NCI-H1436 (cell line): ENCODE measurements around the gene ARMS2.

ENCODE experiments used
- DNase-seq: peaks from one replicate; lab custom pipeline; 2025; lab: John Stamatoyannopoulos, UW

The ARMS2 gene

DNA sequence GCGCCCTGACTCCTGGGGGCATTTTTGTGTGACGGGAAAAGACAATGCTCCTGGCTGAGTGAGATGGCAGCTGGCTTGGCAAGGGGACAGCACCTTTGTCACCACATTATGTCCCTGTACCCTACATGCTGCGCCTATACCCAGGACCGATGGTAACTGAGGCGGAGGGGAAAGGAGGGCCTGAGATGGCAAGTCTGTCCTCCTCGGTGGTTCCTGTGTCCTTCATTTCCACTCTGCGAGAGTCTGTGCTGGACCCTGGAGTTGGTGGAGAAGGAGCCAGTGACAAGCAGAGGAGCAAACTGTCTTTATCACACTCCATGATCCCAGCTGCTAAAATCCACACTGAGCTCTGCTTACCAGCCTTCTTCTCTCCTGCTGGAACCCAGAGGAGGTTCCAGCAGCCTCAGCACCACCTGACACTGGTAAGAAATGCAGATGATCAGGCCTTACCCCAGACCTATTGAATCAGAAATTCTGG lies at the start of gene ARMS2:
ARMS2 (plus strand) TSS at position 51 of the 478 bp plus-strand sequence; CDS start at position 126, 75 bp downstream.
- DNase-seq: no peak

GRCh38 chr10:122407375-122408125 lies 46.9 kb upstream of the ARMS2 start:
- no peak for DNase-seq

- DNase-seq: no peak
These were observed 41.1 kb upstream of the ARMS2 start for GRCh38 chr10:122413327-122413726.

- no peak for DNase-seq
These were observed 36.8 kb upstream of the ARMS2 start for GRCh38 chr10:122417667-122418066.

GRCh38 chr10:122419016-122419415 lies 35.4 kb upstream of the ARMS2 start:
- no peak for DNase-seq

DNA sequence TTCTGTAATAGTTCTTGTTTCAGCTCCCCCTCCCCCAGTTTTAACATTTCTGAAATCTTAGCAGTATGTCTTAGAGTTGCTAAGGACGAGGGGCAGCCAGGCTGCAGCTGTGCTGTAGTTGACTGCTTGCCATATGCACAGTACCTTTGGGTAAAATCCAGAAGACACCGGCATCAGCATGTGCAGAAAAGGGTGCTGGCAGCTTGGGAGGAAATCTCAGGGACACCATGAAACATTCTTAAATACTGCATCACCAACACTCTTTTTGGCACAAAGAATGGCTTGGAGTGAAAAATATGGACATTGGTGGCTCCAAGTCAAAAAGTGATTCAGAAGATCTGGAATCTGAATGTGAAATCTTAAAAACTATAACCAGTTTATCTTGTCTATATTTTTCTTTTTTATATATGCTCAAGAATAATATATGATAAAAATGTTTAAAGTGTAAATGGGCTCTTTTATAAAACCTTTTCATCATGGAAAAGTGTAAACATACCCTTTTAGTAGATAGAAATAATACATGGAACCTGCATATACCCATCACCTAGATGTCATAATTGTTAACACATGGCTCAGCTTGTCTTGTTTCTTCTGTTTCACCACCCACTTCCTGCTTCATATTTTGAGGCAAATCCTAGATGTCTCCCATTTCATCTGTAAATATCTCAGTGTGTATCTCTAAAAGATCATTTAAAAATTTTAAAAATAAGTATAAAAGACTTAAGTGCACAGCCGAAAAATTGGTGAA lies 34.4 kb upstream of the ARMS2 start:
- DNase-seq: no peak

DNA sequence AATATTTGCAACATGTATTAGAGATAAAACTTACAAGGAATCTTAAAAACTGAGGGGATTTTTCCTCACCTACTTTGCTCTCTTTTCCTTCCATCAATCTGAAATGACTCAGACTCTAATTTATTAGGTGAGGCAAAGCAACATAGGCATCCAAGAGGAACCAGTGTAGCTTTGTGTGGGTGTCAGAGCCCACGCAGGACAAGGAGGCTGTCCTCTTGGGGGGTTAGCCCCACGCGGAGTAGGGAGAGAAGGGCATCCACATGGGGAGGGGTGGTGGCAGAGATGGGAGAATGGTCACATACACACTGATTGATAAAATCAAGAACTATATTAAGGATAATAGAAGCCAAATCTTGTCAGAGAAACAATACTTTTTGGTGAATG lies 33.8 kb upstream of the ARMS2 start:
- DNase-seq: no peak

GRCh38 chr10:122421054-122421625 lies 33.3 kb upstream of the ARMS2 start:
- no peak for DNase-seq

GRCh38 chr10:122421742-122422141 lies 32.7 kb upstream of the ARMS2 start:
- DNase-seq: no peak

DNA sequence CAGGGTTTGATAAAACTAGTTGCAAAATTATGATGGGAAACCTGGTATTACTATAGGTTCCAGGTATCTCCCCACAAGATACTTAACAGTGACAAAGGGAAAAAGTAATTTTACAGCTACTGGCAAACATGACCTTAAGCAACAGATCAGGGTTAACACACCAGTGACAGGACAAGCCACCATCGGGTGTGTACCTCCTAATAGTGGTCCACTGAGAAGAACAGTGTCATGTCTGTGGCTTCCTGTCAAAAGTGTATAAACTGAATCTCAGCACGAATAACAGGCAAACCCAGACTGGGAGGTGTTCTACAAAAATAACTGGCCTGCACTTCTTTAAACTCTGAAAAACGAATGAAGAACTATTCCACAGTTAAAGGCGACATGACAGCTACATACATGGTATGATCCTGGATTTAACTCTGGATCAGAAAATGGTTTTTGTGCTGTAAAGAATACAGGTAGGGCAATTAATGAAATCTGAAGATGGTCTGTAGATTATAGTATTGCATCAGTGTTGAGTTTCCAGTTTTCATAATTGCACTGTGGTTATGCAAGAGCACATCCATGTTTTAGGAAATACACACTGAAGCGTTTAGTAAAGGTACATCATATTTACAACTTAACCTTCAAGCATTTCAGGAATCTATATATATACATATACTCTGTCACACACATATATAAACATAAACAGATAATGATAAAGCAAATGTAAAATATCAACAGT lies 32.0 kb upstream of the ARMS2 start:
- no peak for DNase-seq

DNA sequence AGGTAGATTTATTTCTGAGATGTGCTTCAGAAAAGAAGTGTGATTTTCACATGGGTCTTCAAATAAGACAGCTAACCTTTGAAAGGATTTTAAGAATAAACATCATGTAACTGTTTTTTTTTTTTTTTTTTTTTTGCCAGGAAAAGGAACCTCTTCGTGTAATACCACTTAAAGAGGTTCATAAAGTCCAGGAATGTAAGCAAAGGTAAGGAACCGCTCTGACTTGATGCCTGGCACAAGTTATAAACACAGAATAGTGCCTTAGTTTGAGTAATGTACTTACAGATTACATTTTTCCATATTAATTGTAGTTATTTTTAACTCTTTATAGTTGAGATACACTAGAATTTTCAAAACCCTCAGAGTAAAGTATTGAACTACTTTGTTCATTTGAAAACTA lies 30.4 kb upstream of the ARMS2 start:
- DNase-seq: no peak

GRCh38 chr10:122426829-122427228 lies 27.6 kb upstream of the ARMS2 start:
- DNase-seq: no peak

GRCh38 chr10:122427280-122427679 lies 27.2 kb upstream of the ARMS2 start:
- DNase-seq: no peak

DNA sequence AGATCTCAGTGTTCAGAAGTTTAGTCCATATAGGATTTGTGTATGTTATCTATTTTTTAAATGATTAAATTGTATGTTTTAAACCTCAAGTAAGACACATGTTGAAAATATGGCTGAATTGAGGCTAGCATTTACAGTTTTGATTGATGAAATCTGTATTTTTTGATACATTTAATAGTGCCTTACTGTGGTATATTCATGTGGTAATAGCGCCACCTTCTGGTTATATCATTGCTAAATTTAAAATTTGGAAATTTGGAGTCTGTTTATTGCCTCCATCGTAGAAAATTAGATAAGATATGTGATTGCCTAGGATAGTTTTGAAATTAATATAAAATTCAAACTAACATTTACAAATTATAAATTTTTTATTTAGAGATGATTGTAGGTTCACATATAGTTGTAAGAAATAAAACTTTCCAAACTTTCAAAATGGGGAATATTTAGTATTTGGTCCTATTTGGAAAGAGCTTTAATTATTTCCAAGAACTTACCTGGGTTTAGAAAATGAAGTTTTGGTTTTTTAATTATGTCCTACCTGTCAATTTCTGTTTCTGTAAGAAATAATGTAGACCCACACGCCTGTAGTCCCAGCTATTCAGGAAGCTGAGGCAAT lies 19.1 kb upstream of the ARMS2 start:
- peak; percentile 64 for DNase-seq

GRCh38 chr10:122441961-122442360 lies 12.5 kb upstream of the ARMS2 start:
- no peak for DNase-seq

DNA sequence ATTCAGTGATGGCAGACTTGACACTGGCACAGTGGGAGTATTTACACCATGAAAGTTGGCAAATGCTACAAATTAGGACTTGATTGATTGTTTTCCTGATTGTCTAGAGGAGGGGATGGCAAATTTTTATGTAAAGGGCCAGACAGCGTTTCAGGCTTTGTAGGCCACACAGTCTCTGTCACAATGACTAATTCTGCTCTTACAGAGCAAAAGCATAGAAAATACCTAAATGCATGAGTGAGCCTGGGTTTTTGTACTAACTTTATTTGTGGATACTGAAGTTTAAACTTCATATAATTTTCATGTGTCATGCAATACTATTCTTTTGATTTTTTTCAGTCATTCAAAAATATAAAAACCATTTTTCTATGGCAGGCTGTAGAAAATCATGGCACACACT lies 9.0 kb upstream of the ARMS2 start:
- no peak for DNase-seq

DNA sequence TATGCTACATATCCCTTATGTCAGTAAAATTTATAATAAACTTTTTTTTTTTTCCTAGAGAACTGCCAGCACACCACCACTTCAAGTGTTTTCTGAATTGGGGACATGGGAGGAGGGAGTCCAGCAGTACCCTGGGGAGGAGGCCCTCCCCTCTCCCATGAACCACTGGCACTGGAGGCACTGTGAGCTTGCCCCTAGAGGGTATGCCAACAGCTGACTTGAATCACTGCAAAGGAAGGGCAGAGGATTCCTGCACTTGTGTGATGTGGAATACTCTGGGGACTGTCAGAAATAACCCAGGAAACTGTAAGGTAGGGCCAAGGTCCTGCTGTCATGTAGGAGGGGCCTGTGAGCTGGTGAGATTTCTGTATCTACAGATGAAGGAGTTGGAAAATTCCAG lies 8.5 kb upstream of the ARMS2 start:
- no peak for DNase-seq

DNA sequence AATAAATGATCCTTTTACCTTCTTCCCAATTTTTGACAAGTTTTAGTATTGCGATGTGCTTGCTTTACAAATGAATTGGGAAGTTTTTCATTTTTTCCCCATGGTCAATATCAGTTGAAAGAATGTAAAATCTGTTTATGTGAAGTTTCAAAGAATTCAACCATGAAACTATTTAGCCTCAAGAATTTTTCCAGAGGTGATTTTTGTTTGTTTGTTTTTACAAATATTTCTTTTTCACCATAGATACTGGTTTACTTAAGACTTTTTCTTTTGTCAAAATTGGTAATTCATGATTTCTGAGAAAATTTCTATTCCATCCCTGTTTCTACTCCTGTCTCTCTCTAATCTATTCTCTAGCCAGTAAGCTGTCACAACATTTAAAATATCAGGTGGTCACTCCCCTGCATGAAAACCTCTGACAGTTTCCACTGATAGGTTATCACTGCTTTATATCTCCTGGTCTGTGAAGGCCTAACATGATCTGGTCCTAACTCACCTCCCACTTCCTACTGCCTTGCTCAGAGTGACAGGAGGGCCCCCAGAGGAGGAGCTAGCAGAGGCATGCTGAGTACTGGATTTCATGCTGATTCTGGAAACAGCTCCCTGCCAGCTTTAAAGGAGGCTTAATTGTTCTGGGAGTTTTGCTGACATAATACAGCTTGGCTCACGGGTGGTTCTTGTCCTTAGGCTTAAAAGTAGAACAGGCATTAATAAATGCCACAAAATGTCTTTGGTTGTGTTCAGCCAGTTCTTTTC lies 7.6 kb upstream of the ARMS2 start:
- DNase-seq: no peak

GRCh38 chr10:122448600-122448999 lies 5.9 kb upstream of the ARMS2 start:
- no peak for DNase-seq

- DNase-seq: no peak
These were observed 5.3 kb upstream of the ARMS2 start for GRCh38 chr10:122449153-122449552.

DNA sequence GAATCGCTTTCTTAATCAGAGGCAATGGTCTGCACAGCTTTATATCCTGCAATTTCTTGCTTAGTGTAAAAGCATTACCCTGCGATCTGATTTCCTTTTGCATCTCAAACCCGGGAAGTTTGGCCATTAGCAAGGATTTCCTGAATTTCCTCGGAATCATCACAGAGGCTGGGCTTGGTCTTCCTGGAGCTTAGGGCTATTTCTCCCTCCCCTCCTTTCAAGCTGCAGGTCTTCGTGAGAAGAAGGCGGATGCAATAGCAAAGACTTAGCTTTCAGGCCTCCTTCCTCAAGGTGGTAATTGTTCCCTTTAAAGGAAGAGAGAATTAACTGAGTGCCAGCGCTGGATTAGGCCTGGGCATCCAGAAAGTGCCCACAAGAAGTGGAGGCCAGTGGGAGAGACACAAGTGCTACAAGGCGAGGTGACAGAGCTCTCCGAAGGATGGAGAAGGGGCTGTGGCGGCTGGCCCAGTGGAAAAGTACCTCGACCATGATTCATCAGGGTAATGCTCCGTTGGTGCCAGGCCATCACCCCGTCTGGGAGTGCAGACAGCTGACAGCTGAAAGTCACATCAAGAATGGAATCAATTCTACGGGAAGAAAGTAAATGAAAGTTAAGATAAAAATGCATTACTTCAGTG lies 4.0 kb upstream of the ARMS2 start:
- DNase-seq: no peak
